ENCODE data around the gene ONECUT3. TPM values are rescaled to one million over a fixed set of nuclear protein-coding genes. Genes with fewer than 3 reads are reported as not detected.

The ONECUT3 gene
- polyA plus RNA-seq, 1 of the 3 experiments (the other 2 are of a cell fraction), result not detected

DNA sequence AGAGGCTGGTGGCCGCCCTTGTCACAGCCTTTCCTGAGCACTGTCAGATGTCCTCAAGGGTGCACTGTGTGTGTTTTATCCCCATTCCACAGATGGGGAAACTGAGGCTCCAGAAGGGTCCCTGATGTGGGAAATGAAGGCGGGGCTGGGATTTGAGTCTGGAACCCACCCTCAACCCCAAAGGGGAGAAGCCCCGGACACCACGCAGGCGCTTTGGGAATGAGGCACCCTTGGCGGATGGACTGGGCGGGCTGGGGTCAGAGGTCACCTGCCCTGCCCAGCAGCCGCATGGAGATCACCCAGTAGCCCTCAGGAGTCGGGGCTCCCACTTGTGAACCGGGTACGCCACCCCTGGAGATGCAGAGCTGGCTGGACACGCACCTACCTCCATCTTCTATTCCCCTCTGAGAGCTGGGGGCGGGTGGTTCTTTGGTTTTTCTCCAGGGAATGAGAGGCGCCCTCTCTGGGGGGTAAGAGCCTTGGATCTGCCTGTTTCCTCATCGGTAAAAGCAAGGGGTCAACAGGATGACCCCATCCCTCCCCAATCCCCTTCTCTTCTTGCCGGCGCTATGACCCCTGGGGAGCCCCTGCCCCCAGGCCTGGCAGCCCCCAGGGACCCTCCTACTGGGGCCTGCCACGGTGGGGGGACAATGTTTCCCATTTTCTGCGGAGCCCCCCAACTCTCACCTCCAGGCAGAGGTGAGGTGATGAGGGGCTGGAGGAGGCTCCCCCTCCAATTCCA is 8.3 kb upstream of the ONECUT3 start:
- Histone ChIP-seq H3K4me1 (ENCODE audit: control insufficient read depth in 1 of 2, insufficient read depth in 2 of 2, low read depth in 1 of 2, low read length in 1 of 2) (no peaks in the 10 kb centered on the region), H3K79me2 (ENCODE audit: insufficient read depth) (no peaks in the 10 kb centered on the region), H3K36me3 (replicated peaks in 1 of 2; ENCODE audit: control insufficient read depth in 1 of 2, insufficient read depth in 2 of 2, low read length in 1 of 2) (no peaks in the 10 kb centered on the region), H3K27me3 (ENCODE audit: insufficient read depth) (peaks cover 70% of the 10 kb centered on the region), H3K9ac (no peak overlapping the region), H3K9me3 (no peaks in the 10 kb centered on the region), H3K9me2 (no peaks in the 10 kb centered on the region), H3K4me3 (ENCODE audit: low read depth in 2 of 2, low read length in 1 of 2) (no peak overlapping the region), H2AFZ (ENCODE audit: low read depth) (no peak overlapping the region), H3K27ac (ENCODE audit: low read depth in 2 of 2, low read length in 1 of 2) (no peak overlapping the region), H4K20me1 (ENCODE audit: insufficient read depth) (peaks cover 17% of the 10 kb centered on the region; the same call in 1 of the 2 replicates), H3K4me2 (peak overlapping the region; percentile 50; the same call in 1 of the 2 replicates), H3F3A (replicated peaks; ENCODE audit: insufficient read depth) (peaks cover 8% of the 10 kb centered on the region)
- TF ChIP-seq, protein P1, sequence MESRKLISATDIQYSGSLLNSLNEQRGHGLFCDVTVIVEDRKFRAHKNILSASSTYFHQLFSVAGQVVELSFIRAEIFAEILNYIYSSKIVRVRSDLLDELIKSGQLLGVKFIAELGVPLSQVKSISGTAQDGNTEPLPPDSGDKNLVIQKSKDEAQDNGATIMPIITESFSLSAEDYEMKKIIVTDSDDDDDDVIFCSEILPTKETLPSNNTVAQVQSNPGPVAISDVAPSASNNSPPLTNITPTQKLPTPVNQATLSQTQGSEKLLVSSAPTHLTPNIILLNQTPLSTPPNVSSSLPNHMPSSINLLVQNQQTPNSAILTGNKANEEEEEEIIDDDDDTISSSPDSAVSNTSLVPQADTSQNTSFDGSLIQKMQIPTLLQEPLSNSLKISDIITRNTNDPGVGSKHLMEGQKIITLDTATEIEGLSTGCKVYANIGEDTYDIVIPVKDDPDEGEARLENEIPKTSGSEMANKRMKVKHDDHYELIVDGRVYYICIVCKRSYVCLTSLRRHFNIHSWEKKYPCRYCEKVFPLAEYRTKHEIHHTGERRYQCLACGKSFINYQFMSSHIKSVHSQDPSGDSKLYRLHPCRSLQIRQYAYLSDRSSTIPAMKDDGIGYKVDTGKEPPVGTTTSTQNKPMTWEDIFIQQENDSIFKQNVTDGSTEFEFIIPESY (IDR thresholded peaks at IDR 0.05; ENCODE audit: borderline replicate concordance, low read depth), result no peak
- no peak for DNase-seq
- 5% methylated on average over 16 of the region's 19 CpGs for WGBS (ENCODE audit: low lambda C conversion rate)
- ChIA-PET POLR2A (no interaction called here), CTCF (no interaction called here)

DNA sequence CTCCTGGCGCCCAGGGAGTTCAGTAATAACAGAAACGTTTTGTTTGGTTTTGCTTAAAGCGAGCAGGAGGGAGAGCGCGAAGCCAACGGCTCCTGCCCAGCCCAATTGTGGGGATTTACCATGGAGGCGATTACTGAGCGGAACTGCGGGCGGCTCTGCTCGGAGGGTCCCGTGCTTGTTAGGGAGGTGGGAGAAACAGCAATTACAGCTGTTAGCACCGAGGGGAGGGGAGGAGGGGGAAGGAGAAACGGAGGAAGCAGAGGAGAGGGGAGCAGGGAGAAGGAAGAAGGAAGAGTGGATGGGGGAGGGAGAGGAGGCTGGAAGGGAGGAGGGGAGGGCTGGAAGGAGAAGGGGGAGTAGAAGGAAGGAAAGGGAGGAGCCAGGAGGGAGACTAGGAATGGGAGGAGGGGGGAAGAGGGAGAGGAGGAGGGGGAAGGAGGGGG is 7.7 kb upstream of the ONECUT3 start:
- no peaks in the 10 kb centered on the region for H3K9me2 ChIP-seq
- no peaks in the 10 kb centered on the region for H3K36me3 ChIP-seq (replicated peaks in 1 of 2; ENCODE audit: control insufficient read depth in 1 of 2, insufficient read depth in 2 of 2, low read length in 1 of 2)
- H2AFZ ChIP-seq (ENCODE audit: low read depth), result no peak overlapping the region
- H3F3A ChIP-seq (replicated peaks; ENCODE audit: insufficient read depth), result peaks cover 8% of the 10 kb centered on the region
- no peak overlapping the region for H3K4me3 ChIP-seq (ENCODE audit: low read depth in 2 of 2, low read length in 1 of 2)
- no peak overlapping the region for H3K9ac ChIP-seq
- CTCF ChIA-PET, result interaction anchor here (1.1 to 1.7 kb wide), 3 partner anchors 15 to 62 kb away, joined by 4 read pairs; no protein-coding TSS in a partner anchor
- H3K27me3 ChIP-seq (ENCODE audit: insufficient read depth), result peaks cover 70% of the 10 kb centered on the region
- H3K79me2 ChIP-seq (ENCODE audit: insufficient read depth), result no peaks in the 10 kb centered on the region
- no peak for DNase-seq
- H3K4me2 ChIP-seq, result peak overlapping the region; percentile 50; the same call in 1 of the 2 replicates
- H3K27ac ChIP-seq (ENCODE audit: low read depth in 2 of 2, low read length in 1 of 2), result no peak overlapping the region
- no peaks in the 10 kb centered on the region for H3K9me3 ChIP-seq
- no peak for TF ChIP-seq EP300 (IDR thresholded peaks at IDR 0.05; ENCODE audit: borderline replicate concordance in 1 of 2, low read depth in 1 of 2, low read length in 1 of 2)
- no peak for TF ChIP-seq SIN3A (IDR thresholded peaks at IDR 0.05; ENCODE audit: borderline replicate concordance, low read depth, low read length)
- no peak for TF ChIP-seq CHD2 (IDR thresholded peaks at IDR 0.05; ENCODE audit: low read length, partially characterized antibody)
- no peak for TF ChIP-seq POLR2AphosphoS5 (IDR thresholded peaks at IDR 0.05; ENCODE audit: low read depth, low read length)
- no peak for TF ChIP-seq RAD21 (IDR thresholded peaks at IDR 0.05; ENCODE audit: low read length)
- TF ChIP-seq MEF2A (IDR thresholded peaks at IDR 0.05; ENCODE audit: borderline replicate concordance, low read depth), result no peak
- TF ChIP-seq, protein P2, sequence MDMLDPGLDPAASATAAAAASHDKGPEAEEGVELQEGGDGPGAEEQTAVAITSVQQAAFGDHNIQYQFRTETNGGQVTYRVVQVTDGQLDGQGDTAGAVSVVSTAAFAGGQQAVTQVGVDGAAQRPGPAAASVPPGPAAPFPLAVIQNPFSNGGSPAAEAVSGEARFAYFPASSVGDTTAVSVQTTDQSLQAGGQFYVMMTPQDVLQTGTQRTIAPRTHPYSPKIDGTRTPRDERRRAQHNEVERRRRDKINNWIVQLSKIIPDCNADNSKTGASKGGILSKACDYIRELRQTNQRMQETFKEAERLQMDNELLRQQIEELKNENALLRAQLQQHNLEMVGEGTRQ (IDR thresholded peaks at IDR 0.05; ENCODE audit: borderline replicate concordance, low read depth, low read length), result no peak
- TF ChIP-seq, protein P3, sequence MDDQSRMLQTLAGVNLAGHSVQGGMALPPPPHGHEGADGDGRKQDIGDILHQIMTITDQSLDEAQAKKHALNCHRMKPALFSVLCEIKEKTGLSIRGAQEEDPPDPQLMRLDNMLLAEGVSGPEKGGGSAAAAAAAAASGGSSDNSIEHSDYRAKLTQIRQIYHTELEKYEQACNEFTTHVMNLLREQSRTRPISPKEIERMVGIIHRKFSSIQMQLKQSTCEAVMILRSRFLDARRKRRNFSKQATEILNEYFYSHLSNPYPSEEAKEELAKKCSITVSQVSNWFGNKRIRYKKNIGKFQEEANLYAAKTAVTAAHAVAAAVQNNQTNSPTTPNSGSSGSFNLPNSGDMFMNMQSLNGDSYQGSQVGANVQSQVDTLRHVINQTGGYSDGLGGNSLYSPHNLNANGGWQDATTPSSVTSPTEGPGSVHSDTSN (IDR thresholded peaks at IDR 0.05), result no peak
- no peak for TF ChIP-seq NFIC (IDR thresholded peaks at IDR 0.05; ENCODE audit: borderline replicate concordance)
- TF ChIP-seq FOXM1 (IDR thresholded peaks at IDR 0.05; ENCODE audit: low read depth), result no peak
- TF ChIP-seq FOXJ3 (CRISPR knock-in tag; IDR thresholded peaks at IDR 0.05), result no peak
- no peaks in the 10 kb centered on the region for H3K4me1 ChIP-seq (ENCODE audit: control insufficient read depth in 1 of 2, insufficient read depth in 2 of 2, low read depth in 1 of 2, low read length in 1 of 2)
- peaks cover 23% of the 10 kb centered on the region; the same call in 1 of the 2 replicates for H4K20me1 ChIP-seq (ENCODE audit: insufficient read depth)
- WGBS (ENCODE audit: low lambda C conversion rate), result 4% methylated on average over 14 of the region's 14 CpGs
- POLR2A ChIA-PET, result no interaction called here
